Osteoblast (primary cell): ENCODE data around the gene CAMTA1. TPM values are rescaled to one million over a fixed set of nuclear protein-coding genes. Genes with fewer than 3 reads are reported as not detected.

Source experiments
- DNase-seq: peaks from one replicate; pipeline ENCODE4 v3.0.0; 2011; ENCODE audit warnings: low spot score, mixed read lengths; ENCODE audit not compliant: insufficient read length; ENCODE audit errors: missing footprints
- H2AFZ ChIP-seq: 2 replicates; pipeline ENCODE4 v1.6.0; 2011; ENCODE audit warnings: mild to moderate bottlenecking, low read length
- H3K27ac ChIP-seq: 2 replicates; pipeline ENCODE4 v1.5.1; 2011; ENCODE audit warnings: mild to moderate bottlenecking, low read depth, low read length, moderate library complexity
- H3K27me3 ChIP-seq: 2 replicates; pipeline ENCODE4 v1.6.0; 2012; ENCODE audit warnings: mild to moderate bottlenecking, control low read depth, inconsistent platforms, low read length, moderate library complexity; ENCODE audit not compliant: insufficient read depth
- H3K36me3 ChIP-seq: 2 replicates; pipeline ENCODE4 v1.5.1; 2011; ENCODE audit warnings: mild to moderate bottlenecking, low read length, control low read depth, moderate library complexity; ENCODE audit not compliant: insufficient read depth
- H3K4me1 ChIP-seq: 2 replicates; pipeline ENCODE4 v1.5.1; 2011; ENCODE audit warnings: mild to moderate bottlenecking, low read length, control low read depth, moderate library complexity; ENCODE audit not compliant: insufficient read depth
- H3K4me2 ChIP-seq: 2 replicates; pipeline ENCODE4 v1.6.0; 2011; ENCODE audit warnings: mild to moderate bottlenecking, low read length; ENCODE audit not compliant: insufficient read depth
- H3K4me3 ChIP-seq: fragments of 200-600 bp; sonication (generic); 3 replicates; pipeline ENCODE4 v1.5.1; 2012; ENCODE audit warnings: mild to moderate bottlenecking, low read length, inconsistent platforms; ENCODE audit not compliant: insufficient read depth
- H3K79me2 ChIP-seq: 2 replicates; pipeline ENCODE4 v1.6.0; 2012; ENCODE audit warnings: mild to moderate bottlenecking, low read length, control low read depth, inconsistent platforms; ENCODE audit not compliant: insufficient read depth
- H3K9me3 ChIP-seq: 2 replicates; pipeline ENCODE4 v1.5.1; 2011; ENCODE audit warnings: low read depth, low read length, control low read depth
- H4K20me1 ChIP-seq: 2 replicates; pipeline ENCODE4 v1.6.0; 2012; ENCODE audit warnings: mild to moderate bottlenecking, low read length, control low read depth; ENCODE audit not compliant: insufficient read depth
- CTCF ChIP-seq: IDR thresholded peaks from 2 replicates; pipeline ENCODE4 v1.5.1; 2011; ENCODE audit warnings: mild to moderate bottlenecking, low read depth, low read length, moderate library complexity; ENCODE audit errors: extremely low read depth
- total RNA-seq: library from RNA; depleted of rRNA; stranded (reverse); fragments of >200 nt; gene quantifications from 2 replicates; pipeline ENCODE4 v1.2.3, GENCODE V29; 2012

CAMTA1 gene
- total RNA-seq, 1 donor: 47.4 TPM

- H3K4me2 ChIP-seq: no peak overlapping the region
- TF ChIP-seq CTCF: no peak
- no peak overlapping the region for H2AFZ ChIP-seq
- H3K4me1 ChIP-seq: no peaks in the 10 kb centered on the region
- no peaks in the 10 kb centered on the region for H4K20me1 ChIP-seq
- no peaks in the 10 kb centered on the region for H3K79me2 ChIP-seq
- H3K9me3 ChIP-seq: no peaks in the 10 kb centered on the region
- no peak for DNase-seq
- H3K36me3 ChIP-seq: no peaks in the 10 kb centered on the region
- H3K27ac ChIP-seq: no peak overlapping the region
- H3K27me3 ChIP-seq: peaks cover 4% of the 10 kb centered on the region
- no peak overlapping the region for H3K4me3 ChIP-seq
These were observed 975.8 kb downstream of the CAMTA1 start for GRCh38 chr1:7761103-7761502.

GRCh38 chr1:7767176-7767575 lies 981.9 kb downstream of the CAMTA1 start:
- Histone ChIP-seq H3K27ac (no peak overlapping the region), H3K4me1 (peaks cover 9% of the 10 kb centered on the region), H2AFZ (no peak overlapping the region), H3K4me3 (no peak overlapping the region), H3K36me3 (no peaks in the 10 kb centered on the region), H3K4me2 (no peak overlapping the region), H3K79me2 (peaks cover 10% of the 10 kb centered on the region), H4K20me1 (peaks cover 3% of the 10 kb centered on the region), H3K9me3 (no peaks in the 10 kb centered on the region), H3K27me3 (no peaks in the 10 kb centered on the region)
- DNase-seq: no peak
- no peak for TF ChIP-seq CTCF

- Histone ChIP-seq H3K4me3 (no peak overlapping the region), H3K79me2 (peaks cover 24% of the 10 kb centered on the region), H2AFZ (no peak overlapping the region), H3K4me2 (no peak overlapping the region), H4K20me1 (peaks cover 7% of the 10 kb centered on the region), H3K36me3 (no peaks in the 10 kb centered on the region), H3K27ac (no peak overlapping the region), H3K9me3 (no peaks in the 10 kb centered on the region), H3K27me3 (no peaks in the 10 kb centered on the region), H3K4me1 (peaks cover 11% of the 10 kb centered on the region)
- no peak for DNase-seq
- no peak for TF ChIP-seq CTCF
These were observed 983.3 kb downstream of the CAMTA1 start for GRCh38 chr1:7768583-7768982.

GRCh38 chr1:7769673-7770412 lies 984.6 kb downstream of the CAMTA1 start:
- Histone ChIP-seq H4K20me1 (peaks cover 7% of the 10 kb centered on the region), H3K36me3 (peaks cover 11% of the 10 kb centered on the region), H3K4me3 (no peak overlapping the region), H3K27me3 (no peaks in the 10 kb centered on the region), H3K4me2 (no peak overlapping the region), H2AFZ (no peak overlapping the region), H3K79me2 (peaks cover 36% of the 10 kb centered on the region), H3K9me3 (no peaks in the 10 kb centered on the region), H3K27ac (no peak overlapping the region), H3K4me1 (peaks cover 11% of the 10 kb centered on the region)
- no peak for DNase-seq
- no peak for TF ChIP-seq CTCF
